Superior temporal gyrus (tissue), 1 donor: Measurements from ENCODE around the gene TMPRSS2.

Experiments
- DNase-seq: peaks from one replicate; pipeline ENCODE4 v3.0.0-alpha.2; 2016; ENCODE audit errors: extremely low spot score

The TMPRSS2 gene

DNA sequence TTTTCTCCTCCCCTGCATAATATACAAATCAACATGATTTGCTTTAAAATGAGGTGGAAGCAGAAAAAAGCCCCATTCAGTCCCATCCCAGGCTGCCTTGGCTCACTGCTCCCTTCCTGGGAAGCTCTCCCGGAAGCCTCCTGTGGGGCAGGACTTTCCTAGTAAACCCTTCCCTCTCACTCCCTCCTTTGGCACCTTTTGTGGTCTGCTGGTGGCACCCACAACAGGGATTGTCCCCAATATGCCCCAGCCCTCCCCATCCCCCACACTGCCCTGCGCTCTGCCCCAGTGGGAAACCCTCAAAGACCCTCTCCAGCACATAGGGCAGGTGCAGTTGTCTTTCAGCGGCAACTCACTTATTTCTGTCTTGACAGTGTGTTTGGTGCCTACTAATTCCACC, 1.8 kb upstream of the TMPRSS2 start:
- no peak for DNase-seq

DNA sequence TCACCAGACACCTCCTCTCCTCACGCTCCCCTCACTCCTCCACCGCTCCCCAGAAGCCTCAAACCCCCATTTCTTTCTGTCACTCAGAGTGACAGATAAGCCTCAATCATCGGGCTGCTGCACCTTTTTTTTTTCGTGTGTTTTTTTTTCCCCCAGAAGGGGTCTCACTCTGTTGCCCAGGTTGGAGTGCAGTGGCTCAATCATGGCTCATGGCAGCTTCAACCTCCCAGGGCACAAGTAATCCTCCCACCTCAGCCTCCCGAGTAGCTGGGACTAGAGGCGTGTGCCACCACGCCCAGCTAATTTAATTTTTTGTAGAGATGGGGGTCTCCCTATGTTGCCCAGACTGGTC, 1.2 kb upstream of the TMPRSS2 start:
- no peak for DNase-seq

GRCh38 chr21:41508415-41509144, 622 bp upstream of the TMPRSS2 start:
- no peak for DNase-seq

GRCh38 chr21:41506611-41507520, 1.1 kb downstream of the TMPRSS2 start:
- no peak for DNase-seq

DNA sequence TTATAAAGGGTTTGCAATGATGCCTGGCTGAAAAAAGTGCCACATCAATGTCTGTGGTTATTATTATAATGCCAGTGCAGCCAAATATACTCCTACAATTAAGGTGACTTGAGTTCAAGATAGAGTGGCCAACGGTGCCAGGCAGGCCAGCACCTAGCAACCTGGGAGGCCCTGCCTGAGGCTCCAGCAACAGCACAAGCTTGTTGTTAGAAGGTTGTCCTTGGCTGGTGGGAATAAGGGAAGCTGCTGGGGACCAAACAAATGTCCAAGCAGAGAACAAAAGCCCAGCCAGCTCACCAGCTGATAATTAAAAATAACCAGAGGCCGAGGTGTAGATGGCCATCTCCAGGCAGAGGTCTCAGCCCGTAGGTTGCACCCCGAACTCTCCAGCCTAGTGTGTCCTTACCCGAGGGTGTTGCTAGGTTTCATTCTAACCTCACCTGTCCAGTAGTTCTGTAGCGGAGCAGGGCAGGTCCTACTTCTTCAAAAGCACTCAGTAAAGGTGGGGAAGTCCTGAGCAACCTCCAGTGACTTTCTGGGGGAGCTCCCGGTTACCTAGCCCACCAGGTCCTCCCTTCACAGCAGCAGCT, 1.9 kb downstream of the TMPRSS2 start:
- DNase-seq, result no peak

DNA sequence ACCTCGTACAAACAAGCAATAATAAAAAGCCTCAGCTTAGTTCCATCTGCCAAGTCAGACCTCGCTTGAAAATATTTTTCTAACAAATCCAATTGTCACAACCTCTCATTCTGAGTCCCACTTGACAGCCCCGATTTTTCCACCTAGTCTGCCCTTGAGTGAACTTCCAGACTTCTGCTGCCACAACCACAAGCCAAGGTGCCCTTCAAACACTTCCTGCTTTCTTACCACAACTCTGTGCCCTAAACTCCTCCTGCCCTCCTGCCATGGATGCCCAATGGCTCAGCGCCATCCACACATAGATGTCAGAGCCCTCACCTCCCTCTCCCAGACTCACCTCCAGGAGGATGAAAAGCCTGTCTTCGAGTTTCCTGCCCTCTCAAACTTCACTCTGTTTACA, 3.9 kb downstream of the TMPRSS2 start:
- no peak for DNase-seq

- no peak for DNase-seq
These were observed 4.6 kb downstream of the TMPRSS2 start for GRCh38 chr21:41503331-41503730.

DNA sequence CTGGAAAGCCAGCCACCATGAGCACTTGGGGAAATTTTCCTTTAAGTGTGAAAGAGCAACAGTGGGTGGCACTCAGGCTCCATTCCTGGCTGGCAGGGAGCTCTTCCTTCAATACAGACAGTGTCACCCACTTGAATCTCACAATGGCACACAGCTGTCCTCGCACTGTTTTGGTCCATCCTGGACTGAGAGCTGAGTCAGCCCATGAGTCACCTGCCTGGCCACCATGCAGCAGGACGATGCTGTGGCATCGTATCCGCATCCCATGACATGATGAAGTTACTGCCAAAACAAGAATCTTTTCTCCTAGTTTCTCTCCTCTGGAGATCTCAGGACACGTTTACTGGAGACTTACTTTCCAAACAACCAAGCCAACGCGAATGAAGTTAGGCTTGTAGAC, 6.0 kb downstream of the TMPRSS2 start:
- DNase-seq, result peak; percentile 41

DNA sequence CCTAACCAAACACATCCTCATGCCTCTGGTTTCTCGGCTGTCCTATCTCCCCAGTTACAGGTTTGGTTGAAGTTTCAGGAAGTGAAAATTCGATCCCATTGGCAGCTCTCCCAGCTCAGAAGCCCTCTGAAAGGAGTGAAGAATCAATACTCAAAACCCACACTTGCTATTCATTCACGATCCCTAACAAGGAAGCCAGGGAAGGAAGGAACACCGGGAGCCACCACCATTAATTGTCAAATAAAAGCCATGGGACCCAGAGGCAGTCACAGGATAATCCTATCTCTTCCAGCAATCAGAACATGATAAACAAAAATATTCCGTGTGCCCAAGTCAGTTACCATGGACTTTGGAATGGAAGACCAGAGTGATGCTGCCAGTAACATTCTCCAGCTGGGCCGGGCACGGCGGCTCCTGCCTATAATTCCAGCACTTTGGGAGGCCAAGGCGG, 7.0 kb downstream of the TMPRSS2 start:
- no peak for DNase-seq

DNA sequence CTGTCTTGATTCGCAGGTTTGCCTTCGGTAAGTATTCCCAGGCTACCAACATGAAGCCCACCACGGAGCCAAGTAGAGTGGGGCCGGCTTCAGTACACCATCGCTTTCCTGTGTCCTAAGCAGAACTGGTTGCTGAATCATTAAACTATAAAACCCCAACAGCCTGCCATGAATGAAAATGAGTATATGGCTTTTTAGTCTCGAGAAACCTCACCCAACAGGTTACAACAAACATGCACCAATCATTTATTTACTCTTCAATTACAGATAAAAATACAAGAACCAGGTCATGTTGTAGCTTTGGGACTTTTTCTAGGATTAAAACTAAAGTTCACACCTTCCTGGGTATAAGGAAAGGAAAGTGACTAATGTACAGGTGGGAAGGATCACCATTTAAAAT, 7.6 kb downstream of the TMPRSS2 start:
- DNase-seq, result no peak

GRCh38 chr21:41499920-41500319, 8.0 kb downstream of the TMPRSS2 start:
- DNase-seq, result no peak

- DNase-seq, result no peak
These were observed 10.2 kb downstream of the TMPRSS2 start for GRCh38 chr21:41497788-41498187.

DNA sequence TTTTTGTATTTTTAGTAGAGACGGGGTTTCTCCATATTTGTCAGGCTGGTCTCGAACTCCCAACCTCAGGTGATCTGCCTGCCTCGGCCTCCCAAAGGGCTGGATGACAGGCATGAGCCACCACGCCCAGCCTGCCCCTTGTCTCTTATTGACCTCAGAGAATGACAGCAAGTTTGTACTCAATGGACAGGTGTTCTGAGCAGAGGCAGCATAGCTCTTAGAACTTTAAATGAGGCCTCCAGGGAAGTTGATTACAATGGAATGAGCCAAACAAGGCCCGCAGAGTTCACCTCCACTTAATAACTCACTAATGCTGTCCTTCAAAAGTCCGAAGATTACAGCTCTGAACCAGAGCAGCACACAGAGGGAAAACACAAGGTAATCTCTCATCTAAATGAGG, 10.9 kb downstream of the TMPRSS2 start:
- no peak for DNase-seq

DNA sequence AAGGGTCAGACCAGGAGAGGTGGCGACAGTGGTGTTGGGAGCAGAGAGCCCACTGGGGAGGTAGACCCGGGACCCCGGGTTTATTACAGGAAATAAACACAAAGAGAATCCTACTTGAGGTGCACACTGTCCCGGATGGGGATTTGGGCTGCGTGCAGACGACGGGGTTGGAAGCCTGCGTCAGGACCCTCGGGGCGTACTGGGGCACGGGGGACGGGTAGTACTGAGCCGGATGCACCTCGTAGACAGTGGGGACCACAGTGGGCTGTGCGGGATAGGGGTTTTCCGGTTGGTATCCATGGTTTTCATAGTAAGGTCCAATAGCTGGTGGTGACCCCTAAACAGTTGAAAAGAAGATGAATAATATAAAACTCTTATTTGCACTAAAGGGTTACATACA, 13.7 kb downstream of the TMPRSS2 start:
- no peak for DNase-seq

GRCh38 chr21:41491412-41491811, 16.5 kb downstream of the TMPRSS2 start:
- no peak for DNase-seq

- no peak for DNase-seq
These were observed 17.6 kb downstream of the TMPRSS2 start for GRCh38 chr21:41490330-41490729.

DNA sequence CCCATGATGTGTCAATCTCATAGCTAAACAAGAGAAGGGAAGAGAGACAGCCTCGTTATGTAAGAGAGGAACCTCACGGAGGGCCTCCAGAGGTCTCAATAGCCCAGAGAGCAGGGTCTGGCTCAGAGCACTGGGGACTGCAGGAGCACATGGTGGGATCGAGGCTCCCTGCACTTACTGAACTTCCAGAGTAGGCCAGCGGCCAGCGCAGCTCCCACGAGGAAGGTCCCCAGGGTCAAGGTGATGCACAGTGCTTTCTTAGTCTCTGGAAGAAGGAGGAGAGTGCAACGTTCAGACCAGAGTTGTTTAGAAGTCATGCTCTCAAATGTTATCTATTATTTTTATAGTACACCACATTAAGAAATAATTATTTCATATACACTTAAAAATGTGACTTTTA, 18.6 kb downstream of the TMPRSS2 start:
- DNase-seq, result no peak

GRCh38 chr21:41488080-41488479, 19.9 kb downstream of the TMPRSS2 start:
- no peak for DNase-seq

- DNase-seq, result no peak
These were observed 20.9 kb downstream of the TMPRSS2 start for GRCh38 chr21:41487082-41487481.

GRCh38 chr21:41483973-41484372, 24.0 kb downstream of the TMPRSS2 start:
- no peak for DNase-seq

GRCh38 chr21:41483415-41483814, 24.5 kb downstream of the TMPRSS2 start:
- no peak for DNase-seq

DNA sequence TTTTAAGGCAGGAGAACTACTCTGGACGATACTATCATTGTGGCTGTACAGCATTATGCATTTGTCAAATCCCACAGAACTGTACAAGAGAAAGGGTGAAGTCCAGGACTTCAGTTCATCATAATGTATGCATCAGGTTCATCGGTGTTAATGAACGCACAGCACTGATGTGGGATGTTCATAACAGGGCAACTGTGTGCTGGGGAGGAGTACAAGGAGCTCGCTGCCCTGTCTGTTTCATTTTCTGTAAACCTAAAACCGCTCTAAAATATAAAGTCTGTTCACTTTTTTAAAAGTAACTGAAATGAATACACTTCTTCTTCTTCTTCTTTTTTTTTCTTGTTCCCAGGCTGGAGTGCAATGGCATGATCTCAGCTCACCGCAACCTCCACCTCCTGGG, 25.0 kb downstream of the TMPRSS2 start:
- no peak for DNase-seq

- no peak for DNase-seq
These were observed 25.7 kb downstream of the TMPRSS2 start for GRCh38 chr21:41482301-41482700.
